ENCODE measurements around the gene TMEM270.

TMEM270 gene

DNA sequence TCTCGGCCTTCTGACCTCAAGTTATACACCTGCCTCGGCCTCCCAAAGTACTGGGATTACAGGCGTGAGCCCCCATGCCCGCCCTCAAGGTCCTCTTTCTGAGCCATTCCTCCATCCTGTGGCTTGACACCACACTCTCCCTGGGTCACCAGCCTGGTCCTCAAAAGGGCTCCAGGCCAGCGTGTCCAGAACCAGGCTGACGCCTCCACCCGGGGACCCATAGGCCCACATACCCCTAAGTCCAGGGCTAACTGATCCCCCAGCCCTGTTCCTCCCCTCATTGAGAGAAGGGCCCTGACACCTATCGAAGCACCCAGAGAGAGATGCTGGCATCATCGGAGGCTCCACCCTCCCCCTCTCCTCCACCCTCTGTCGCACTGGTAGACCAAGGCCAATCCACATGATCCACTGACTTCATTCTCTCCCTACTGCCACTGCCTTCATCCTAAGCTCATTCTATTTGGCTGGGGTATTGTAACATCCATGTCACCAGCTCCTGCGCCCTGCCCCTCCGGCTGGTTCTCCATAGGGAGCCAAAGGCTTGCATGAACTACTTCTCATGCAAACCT lies 46.7 kb downstream of the TMEM270 start:
- no peak for DNase-seq (ENCODE audit: low read depth)

DNA sequence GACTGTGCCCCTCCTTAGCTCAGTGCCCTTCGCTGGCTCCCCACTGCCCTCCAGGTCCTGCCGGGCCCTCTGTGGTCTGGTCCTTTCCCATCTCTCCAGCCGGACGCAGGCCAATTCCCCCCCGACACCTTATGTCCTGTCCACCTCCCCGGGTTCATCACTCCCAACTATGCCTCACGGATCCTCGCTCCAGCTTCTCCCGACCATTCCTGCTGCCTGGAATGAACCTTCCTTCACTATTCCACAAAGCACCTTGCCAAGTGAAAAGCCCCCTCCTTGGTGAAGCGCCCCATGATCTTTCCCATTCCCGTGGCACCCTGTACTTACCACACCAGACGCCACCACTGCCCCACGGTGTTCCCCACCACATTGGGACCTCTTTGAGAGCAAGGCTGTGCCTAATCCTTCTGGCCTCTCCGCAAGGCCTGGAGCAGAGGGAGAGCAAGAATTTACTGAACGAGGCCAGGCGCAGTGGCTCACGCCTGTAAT lies 47.2 kb downstream of the TMEM270 start:
- no peak for DNase-seq (ENCODE audit: low read depth)

DNA sequence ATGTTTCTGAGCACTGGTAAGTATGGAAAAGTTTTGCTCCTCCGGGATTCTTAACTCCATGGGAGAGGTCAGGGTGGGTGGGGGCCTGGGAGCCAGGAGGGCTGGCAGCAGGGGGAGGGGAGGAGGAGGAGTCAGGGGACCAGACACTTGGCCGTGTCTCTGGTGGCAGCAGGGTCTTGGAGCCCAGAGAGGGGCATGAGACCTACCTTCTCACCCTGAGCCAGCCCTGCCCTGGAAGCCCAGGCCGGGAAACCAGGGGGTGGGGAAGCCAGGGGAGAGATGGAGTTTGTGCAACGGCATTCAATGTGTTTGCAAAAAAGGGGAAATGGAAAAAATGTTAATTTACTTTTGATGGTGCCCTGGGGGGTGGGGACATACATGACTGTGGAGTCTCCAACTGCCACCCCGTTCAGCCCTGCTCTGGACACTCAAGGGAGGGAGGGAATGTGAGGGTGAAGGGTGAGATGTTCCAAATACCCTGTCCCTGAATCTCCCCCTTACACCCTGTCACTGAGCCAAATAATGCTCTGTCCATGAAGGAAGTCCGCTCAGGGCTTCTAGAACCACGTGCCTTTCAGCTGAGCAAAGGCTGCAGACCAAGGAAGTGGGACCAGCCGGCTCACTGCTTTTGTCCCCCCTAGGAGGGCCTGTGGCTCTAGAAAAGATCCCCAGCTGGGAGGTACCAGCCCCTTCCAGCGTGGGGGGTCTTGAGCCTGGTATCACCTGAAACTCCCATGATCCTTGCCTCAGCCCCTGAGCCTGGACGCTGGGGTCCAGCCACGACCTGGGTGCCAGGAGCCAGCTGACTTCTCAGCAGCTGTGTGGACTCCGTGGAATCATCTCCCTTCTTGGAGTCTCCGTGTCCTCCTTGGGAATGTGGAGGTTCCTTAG lies 48.3 kb downstream of the TMEM270 start:
- DNase-seq (ENCODE audit: low read depth) = no peak

DNA sequence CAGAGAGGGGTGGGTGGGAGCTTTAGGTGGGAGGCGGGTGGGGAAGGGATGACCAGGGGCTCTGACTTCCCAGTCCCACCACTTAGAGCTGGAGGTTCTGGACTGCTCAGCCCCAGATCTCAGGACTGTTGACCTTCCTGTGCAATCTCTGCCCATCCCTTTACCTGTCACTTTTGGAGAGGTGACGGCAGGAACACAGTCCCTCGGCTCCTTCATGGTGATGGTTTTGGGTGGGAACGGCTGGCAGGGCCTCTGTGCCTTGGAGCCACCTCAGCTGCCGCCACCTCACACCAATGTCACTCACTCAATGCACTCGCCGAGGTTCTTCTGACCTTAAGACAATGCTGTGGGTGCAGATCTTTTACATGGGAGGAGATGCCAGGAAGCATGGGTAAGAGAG lies 49.0 kb downstream of the TMEM270 start:
- DNase-seq (ENCODE audit: low read depth) = no peak

DNA sequence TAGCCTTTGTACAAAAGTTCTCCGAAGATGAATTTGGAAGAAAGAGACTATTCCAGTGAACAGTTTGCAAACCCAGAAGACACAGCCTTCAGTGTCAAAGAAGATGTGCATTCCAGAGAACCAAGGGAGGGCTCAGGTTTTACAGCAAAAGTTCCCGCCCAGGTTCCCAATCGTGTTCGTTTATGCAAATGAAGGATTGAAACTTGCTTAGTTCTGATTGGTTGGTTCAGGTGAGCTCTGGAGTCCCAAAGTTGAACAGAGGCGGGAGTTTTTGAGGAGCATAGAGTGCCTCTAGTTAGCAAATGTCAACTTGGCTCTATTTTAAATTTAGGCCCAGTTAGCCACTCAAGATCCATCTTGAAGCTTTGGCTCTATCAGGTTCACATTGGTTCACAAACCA lies 51.3 kb downstream of the TMEM270 start:
- DNase-seq (ENCODE audit: low read depth) = no peak
